Suprapubic skin (tissue), 3 donors: ENCODE measurements around the gene MBD4.

Experiments used
- POLR2A ChIP-seq, 2 donors: fragments of 450-650 bp; IDR thresholded peaks; one replicate each; pipeline ENCODE4 v1.6.1; 2017; ENCODE audit warnings: antibody characterized with exemption in 2 of 2, mild to moderate bottlenecking in 2 of 2, moderate library complexity in 2 of 2
- TF ChIP-seq, protein P1 (sequence below), 2 donors: fragments of 200-600 bp in 1 of 2; fragments of 450-650 bp in 1 of 2; sonication (generic) in 1 of 2; IDR thresholded peaks; one replicate each; pipeline ENCODE4 v1.5.1; 2016 to 2019; ENCODE audit warnings: antibody characterized with exemption in 2 of 2, mild to moderate bottlenecking in 1 of 2, moderate library complexity in 1 of 2

GRCh38 chr3:129415378-129415777 lies 24.4 kb downstream of the MBD4 start:
- TF ChIP-seq, protein P1, sequence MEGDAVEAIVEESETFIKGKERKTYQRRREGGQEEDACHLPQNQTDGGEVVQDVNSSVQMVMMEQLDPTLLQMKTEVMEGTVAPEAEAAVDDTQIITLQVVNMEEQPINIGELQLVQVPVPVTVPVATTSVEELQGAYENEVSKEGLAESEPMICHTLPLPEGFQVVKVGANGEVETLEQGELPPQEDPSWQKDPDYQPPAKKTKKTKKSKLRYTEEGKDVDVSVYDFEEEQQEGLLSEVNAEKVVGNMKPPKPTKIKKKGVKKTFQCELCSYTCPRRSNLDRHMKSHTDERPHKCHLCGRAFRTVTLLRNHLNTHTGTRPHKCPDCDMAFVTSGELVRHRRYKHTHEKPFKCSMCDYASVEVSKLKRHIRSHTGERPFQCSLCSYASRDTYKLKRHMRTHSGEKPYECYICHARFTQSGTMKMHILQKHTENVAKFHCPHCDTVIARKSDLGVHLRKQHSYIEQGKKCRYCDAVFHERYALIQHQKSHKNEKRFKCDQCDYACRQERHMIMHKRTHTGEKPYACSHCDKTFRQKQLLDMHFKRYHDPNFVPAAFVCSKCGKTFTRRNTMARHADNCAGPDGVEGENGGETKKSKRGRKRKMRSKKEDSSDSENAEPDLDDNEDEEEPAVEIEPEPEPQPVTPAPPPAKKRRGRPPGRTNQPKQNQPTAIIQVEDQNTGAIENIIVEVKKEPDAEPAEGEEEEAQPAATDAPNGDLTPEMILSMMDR (IDR thresholded peaks at IDR 0.05), result no peak
- no peak for TF ChIP-seq POLR2A (IDR thresholded peaks at IDR 0.05)
